NCI-H187 treated with DMSO at 0.1 percent for 48 hours (cell line): Measurements from ENCODE around the gene KIF19.

Source experiments
- DNase-seq: peaks from one replicate; lab custom pipeline; 2025; lab: John Stamatoyannopoulos, UW

KIF19 gene

DNA sequence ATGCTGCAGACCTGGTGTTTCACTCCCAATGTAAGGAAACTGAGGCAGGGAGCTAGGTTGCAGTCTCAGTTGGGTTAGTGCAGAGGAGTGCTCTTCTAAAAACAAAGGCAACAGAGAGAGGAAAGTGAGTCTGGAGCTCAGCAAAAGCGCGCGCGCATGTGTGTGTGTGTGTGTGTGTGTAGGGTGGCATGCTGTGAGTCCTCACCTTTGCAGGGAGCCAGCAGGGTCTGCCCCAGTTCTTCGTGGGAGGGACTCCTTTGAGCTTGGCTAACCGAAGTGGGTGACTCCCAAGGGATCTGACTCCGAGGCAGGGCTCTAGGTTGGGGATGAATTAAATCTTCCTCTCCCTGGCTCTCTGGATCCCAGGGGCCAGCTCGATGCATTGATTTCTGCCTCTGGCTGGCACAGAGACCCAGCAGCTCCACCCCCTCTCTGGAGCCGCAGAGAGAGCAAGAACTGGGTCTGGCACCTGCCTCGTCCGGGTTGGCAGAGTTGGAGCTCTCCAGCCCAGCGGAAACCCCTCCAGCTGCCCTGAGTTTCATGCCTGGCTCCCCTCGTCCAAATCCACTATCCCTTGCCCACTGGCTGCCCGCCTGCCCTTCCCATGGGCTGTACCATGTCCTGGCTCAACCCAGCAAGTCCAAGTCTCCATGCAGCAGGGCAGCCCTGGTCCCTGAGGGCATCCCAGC lies 36.9 kb downstream of the KIF19 start:
- DNase-seq = no peak

DNA sequence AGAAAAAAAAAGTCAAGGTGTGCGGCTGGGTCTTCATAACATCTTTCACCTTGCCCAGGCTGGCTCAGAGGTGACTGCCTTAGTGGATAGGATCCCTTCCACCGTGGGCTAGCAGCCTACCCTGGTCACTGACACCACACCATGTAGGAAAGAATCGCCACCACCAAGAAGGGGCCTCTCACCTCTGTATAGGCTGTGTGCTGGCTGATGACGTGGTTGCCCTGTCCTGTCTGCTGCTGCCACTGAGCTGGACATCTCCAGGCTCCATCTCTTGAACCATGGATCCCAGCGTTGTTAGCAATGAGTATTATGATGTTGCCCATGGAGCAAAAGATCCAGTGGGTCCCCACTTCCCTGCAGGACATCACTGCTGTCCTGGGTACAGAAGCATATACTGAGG lies 41.2 kb downstream of the KIF19 start, which contains the start of gene GPR142:
Gene GPR142 (plus strand): TSS at position 301 of the 400 bp plus-strand sequence. CDS start 2,035 bp downstream, outside the sequence.
- no peak for DNase-seq

DNA sequence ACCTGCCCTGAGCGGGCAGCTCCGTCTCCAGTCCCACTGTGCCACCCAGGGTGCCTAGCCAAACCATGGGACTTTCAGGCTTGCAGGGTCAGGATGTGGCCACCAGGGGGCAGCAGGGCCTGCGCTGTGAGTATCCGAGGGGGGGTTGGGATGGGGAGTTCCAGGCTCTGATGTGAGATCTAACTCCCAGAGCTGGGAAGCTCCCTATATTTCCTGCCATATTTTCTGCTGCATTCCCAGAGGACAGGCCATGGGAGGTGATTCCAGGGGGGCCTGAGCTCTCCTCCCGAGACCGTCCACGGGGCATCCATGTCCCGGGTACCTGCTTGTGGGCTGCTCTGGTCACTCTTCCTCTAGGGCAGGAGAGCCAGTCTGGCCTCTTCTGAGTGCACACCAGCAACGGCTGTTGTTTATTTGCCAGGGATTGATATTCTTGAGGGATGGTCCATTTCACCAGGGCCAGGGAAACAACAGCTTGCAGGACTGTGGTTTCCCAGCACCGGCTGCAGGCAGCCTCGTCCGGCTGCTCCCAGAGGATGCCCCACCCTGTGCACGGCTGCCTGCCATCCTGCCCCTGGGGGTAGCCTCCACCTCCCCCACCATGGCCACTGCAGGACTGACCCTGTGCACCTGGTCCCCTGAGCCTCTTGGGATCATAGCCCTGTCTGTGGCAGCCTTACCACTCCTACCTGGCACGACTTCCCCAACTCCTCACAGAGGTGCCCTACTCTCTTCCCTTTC lies 42.5 kb downstream of the KIF19 start:
- DNase-seq = no peak

DNA sequence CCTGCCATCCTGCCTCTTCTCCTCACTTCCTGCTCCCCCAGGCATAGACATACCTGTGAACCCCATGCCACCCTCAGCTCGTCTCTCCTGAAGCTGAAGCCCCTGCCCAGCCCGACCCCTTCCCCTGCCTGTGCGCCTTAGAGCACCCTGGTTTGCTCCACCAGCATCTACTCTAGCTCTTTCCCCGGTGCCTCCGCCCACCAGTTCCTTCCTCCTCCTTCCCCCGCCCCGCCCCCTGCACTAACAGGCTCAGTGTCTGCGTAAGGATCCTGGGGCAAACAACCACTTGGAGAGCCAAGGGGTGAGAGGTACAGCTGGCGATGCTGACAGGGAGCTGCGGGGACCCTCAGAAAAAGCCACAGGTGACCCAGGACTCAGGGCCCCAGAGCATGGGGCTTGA lies 43.2 kb downstream of the KIF19 start:
- DNase-seq = no peak

DNA sequence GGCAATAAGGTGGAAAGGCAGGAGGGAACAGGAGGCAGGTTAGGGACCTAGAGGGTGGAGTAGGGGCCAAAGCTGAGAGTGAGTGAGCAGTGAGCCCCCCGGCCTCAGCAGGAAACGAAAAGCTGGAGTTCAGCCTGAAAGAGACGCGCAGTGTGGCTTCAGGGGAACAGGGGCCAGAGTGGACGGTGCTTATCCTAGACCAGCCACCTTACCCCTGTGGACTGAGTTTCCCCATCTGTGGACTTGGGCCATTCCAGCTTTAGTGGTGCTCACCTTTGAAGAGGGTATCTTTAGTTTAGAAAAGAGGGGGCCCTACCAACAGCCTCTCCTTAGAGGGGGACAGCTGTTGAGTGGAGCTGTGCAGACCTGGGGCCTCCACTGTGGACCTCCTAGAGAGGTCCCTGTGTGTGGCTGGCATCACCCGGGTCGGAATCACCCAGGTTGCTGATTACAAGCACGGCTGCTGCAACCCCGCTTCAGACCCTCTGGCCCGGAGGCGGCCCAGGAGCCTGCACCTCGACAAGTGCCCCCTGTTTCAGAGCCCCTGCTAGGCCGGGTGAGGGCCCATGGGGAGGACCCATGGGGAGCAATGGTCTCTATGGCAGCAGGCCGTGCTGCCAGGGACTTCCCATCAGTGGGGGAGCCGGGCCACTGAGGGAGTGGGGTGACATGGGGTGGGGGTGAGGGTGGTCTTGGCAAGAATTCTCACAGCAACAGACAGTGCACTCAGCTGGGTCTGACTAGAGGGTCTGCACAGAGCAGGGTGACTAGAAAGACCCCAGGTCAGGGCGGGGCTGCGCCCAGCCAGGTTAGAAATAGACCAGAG lies 43.9 kb downstream of the KIF19 start:
- no peak for DNase-seq

DNA sequence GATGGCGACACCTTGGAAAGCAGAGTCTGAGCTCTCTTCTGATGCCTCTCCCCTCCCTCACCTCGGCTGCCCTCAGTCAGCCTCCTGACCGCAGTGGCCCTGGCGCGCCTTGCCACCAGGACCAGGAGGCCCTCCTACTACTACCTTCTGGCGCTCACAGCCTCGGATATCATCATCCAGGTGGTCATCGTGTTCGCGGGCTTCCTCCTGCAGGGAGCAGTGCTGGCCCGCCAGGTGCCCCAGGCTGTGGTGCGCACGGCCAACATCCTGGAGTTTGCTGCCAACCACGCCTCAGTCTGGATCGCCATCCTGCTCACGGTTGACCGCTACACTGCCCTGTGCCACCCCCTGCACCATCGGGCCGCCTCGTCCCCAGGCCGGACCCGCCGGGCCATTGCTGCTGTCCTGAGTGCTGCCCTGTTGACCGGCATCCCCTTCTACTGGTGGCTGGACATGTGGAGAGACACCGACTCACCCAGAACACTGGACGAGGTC lies 45.7 kb downstream of the KIF19 start:
- DNase-seq = no peak

DNA sequence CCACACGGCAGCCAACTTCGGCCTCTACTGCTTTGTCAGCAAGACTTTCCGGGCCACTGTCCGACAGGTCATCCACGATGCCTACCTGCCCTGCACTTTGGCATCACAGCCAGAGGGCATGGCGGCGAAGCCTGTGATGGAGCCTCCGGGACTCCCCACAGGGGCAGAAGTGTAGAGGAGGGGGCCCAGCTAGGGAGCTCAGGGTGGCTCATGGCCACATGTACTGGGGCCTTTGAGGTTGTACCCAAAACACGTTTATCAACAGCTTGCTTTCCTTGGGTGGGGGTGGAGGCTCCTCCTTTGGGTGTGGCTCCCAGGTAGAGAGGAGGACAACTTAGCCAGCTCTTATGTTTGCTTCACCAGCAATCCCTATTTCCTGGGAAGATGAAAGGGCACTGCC lies 46.4 kb downstream of the KIF19 start:
- DNase-seq = no peak

DNA sequence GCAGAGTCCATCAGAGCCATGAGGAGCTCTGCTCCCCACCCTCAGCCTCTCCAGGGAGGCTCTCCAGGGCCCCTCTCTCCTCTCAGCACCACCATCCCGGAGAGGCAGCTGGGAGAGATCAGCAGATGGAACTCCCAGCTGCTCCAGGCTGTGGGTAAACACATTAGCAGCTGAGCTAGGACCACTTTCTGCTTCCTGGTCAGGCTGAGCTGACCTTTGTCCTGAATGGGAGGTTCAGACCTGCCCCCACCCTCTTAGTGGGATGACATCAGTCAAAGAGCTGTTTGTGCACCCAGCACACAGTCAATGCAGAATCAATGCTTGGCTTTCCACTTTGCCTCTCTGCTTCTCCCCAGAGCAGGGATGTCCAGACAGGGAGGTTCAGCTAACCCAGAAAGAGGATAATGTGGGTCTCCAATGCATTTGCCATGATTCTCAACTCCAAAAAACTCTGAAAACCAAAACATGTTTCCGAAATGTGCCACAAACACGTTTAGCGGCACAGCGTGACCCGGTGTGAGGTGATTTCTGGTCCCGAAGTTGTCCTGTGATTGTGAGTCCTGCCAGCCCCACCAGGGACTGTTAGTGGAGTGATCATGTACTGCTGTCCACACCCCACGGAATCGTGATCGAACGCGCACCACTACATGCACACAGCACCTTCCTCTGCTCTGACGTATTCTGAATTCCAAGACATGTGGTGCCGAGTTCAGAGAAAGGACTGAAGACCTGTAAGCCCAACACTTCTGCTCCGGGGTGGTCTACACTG lies 48.0 kb downstream of the KIF19 start:
- DNase-seq = no peak

DNA sequence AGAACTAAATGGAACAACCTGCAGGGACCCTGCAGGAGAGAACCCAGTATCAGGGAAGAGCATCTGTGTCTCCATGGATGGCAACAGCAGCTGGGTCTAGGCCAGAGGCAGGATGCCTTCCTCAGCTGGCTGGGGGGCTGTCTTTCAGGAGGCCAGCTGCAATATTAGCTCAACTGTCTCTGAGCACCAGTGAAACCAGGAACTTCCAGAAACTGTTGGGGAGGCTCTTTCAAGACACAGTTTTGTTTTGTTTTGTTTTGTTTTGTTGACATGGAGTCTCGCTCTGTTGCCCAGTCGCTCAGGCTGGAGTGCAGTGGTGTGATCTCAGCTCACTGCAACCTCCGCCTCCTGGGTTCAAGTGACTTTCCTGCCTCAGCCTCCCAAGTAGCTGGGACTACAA lies 48.8 kb downstream of the KIF19 start:
- DNase-seq = no peak

DNA sequence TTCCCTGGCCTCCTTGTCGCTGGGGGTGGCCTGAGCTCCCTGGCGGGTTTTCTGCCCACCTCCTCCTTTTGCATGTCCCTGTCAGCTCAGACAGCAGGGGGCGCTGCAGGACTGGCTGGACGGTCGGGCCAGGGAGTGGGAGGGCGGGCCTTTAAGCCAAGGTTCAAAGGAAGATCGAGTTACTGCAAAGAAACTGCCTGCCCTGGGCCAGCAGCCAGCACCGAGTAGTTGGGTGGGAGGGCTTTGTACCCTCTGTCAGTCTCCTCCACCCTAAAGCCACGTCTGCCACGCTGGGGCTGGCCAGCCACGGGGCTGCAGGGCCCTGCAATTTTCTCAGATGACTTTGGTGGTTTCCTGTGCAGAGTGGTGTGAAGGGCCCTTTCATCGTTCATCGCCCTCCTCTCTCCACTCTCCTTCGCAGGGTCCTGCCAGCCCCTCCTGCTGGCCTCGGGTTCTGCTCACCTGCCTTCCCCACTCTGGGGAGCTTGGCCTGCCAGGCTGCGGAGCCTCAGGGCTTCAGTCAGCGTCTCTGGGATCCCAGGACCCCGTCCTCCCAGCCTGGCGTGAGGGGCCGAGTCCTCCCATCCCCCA lies 53.6 kb downstream of the KIF19 start:
- peak; percentile 64 for DNase-seq

DNA sequence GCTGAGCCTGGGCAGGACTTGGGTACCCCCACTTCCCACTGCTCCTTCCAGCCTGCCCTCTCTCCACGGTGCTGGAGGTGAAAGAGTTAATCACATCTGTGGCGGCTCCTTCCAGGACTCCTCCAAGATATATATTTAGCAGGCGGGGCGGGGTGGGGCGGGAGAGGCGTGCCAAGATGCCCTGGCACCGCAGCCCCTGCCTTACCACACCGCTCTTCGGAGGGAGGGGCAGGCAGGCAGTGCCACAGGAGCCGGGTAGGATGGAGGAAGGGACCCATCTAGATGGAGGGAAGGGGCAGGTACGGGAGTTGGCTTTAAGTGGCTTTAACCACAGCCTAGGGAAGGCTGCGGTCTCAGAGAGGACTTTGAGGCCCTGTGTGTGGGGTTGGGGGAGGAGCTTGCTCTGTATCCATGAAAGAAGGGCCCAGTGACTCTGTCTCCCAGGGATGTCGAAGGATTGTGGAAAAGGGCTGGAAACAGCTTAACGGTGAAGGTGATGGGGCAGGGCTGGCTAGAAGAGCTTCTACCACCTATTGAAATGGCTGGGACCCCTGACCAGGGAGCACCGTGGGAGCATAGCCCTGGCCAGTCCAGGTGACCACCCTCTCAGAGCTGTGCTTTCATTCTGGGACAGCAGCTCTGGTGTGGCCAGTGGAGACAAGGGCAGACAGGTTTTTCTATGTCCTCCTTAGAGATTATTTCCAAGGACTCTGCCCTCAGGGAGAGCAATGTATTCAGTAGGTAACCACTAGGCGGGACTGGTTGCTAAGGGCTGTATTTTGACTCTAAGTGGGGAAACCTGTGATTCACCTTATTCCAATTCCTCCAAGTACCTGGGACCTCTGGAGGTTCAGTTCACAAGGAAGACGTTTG lies 54.3 kb downstream of the KIF19 start:
- DNase-seq = peak; percentile 55

DNA sequence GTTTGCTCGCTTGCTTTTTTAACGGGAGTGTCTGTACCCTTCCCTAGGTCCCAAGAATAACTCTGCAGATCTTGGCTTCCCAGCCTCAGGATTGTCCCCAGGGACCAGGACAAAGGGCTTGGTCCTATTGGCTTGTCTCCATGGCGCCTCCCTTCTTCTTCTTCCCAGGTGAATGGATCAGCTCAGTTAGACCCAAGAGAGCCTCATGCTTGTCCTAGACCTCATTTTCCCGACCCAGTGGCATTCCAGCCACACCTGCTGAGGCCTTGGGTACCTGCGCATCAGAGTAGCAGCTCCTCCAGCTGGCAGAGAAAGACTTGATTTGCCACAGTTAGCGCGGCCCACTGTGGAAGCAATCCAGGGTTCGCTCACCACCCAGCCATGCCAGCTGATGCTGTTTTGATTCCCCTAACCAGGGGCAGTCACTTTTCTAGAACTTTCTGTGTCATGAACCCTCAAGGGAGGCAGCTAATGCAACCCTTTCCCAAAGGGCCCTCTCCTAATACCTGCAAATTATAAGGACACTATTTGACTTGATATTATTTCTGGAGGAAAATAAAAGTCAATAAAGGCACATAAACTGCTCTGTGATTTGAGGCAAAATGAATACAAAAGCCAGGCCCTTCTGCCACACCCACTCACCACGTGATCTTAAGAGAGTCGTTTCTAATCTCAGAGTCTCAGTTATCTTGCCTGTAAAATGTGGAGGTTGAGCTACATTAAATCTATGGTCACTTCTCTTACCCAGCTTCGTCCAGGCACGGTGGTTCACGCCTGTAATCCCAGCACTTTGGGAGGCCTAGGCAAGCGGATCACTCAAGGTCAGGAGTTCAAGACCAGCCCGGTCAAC lies 55.2 kb downstream of the KIF19 start:
- no peak for DNase-seq

DNA sequence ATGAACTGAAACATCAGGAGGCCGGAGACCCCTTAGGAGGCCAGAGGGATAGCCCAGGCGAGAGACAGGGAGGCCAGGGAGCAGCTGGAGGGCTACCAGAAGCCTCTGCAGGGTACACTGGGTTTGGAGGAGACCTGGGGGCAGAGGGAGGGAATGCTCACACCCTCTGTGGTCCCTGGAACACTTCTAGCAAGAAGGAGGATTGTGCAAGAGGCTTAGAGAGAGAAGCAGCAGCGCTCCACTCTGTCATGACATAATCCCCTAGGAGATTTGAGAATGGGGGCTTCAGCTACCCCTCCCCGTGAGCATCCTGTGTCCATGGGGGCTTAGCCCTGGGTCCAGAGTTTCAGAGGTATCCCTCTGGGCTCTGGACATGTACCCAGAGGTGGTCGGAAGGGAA lies 57.1 kb downstream of the KIF19 start:
- DNase-seq = no peak

DNA sequence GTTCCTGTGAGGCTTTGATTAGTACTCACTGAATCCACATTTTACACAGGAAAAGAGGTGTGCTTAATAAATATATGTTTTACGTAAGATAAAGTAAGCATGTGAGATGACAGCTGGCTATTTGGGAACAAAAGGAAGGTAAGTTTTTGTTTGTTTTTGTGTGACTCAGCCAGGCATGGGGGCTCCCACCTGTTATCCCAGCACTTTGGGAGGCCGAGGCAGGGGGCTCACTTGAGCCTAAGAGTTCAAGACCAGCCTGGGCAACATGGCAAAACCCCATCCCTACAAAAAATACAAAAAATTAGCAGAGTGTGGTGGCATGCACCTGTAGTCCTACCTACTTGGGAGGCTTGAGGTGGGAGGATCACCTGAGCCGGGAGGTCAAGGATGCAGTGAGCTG lies 59.2 kb downstream of the KIF19 start:
- no peak for DNase-seq

DNA sequence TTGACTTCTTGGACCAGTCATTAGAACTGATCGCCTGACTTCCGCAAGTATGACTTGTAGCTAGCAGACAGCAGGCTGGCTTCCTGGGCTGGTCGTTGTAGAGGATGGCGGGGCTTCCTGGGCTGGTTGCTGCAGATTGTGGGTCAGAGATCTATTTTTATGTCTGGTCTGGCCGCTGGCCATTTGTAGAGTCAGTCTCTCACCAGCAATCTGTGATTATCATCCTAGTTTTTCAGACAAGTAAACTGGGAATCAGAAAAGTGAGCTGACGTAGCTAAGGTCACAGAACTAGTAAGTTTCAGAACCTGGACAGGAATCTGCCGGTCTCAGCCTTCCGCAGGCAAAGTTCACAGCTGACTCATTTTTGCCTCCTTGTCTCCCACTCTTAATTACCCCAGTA lies 60.4 kb downstream of the KIF19 start:
- no peak for DNase-seq

DNA sequence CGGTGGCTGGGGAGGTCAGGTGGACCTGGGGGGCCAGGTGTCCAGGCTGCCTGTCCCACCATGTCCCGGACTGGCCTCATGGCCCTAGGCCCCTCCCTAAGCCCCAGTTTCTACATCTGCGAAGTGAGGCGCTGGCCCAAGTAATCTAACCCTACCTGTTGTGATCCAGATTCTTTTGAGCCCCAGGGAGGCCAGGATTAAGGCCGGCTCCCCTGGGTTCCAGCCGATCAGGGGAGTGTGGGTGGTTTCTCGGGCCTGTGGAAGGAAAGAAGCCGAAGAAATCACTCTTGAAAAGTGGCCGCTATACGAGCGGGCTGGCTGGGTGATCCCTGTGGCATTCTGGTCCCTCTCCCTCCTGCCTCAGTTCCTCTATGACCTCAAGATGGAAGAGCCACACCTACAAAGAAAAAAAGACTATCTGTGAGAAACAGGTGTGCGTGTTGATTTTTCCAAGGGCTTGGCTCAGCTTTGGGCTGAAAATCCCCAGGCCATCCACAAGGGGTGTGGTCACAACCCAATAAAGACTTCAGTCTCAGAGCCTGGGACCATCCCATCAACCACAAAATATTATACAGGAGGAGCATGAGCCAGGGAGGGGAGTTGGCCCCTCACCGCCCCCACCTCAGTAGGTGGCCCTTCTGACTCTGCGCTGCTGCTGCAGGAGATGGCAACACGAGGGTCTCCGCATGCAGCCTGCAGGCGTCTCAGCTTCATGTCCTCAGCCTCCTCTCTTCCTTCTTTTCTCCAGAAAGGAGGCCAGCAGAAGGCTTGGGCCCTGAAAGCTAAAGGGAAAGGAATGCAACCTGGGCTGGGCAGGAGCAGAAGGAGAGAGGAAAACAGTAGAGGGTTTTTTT lies 61.6 kb downstream of the KIF19 start:
- no peak for DNase-seq

DNA sequence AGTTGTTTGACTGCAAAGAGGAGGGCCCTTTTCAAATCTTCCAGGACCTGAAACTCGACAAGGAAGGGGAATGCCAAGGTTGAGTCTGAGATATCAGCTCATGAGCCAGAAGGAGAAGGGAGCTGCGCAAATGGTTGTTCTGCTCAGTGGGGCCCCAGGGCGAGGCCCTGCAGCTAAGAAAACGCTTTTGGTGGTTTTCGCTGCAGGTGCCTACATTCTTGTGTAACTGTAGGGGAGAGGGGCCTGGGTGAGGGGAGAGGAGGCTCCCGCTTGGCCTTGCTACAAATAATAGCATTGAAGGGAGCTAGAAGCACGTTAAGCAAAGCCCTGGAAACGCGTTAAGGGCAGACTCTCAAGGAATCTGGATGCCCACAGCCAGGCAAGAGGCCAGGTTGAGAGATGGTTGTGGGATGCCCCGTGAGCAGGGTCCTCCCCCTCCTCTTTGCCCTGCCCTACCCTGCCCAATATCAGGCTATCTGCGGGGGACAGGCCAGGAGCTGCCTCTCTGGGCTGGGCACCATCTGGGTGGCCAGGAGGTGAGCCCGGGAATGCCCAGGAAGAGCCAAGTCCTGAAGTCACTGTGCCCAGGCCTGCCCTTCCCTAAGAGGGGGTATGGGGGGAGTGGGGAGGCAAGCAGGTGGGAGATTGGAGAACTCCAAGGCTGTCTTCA lies 63.2 kb downstream of the KIF19 start:
- no peak for DNase-seq
